Ectodermal cell (in vitro differentiated cells): ENCODE measurements around the gene LRWD1.
A peak's percentile ranks its signal among the peaks of the same experiment; 100 is the strongest.
"Not testable (repeated sequence)": the region's sequence is repeated elsewhere in the genome, so short reads cannot be mapped to it uniquely, and the experiment has no call there.

ENCODE experiments used
- H3K27ac ChIP-seq: 2 replicates; pipeline ENCODE4 v1.7.0; 2013; ENCODE audit warnings: mild to moderate bottlenecking, low read depth, low read length; ENCODE audit not compliant: insufficient read depth, poor library complexity, severe bottlenecking
- H3K27me3 ChIP-seq: 2 replicates; pipeline ENCODE4 v1.7.0; 2013; ENCODE audit warnings: mild to moderate bottlenecking, low read length; ENCODE audit not compliant: insufficient read depth, control insufficient read depth, poor library complexity, severe bottlenecking
- H3K36me3 ChIP-seq: one replicate; pipeline ENCODE4 v1.7.0; 2013; ENCODE audit warnings: low read length; ENCODE audit not compliant: control insufficient read depth, insufficient read depth
- H3K4me1 ChIP-seq: one replicate; pipeline ENCODE4 v1.7.0; 2013; ENCODE audit warnings: low read length; ENCODE audit not compliant: control insufficient read depth, insufficient read depth
- H3K4me3 ChIP-seq: 2 replicates; pipeline ENCODE4 v1.7.0; 2013; ENCODE audit warnings: low read depth, low read length, control low read depth; ENCODE audit not compliant: insufficient read depth
- H3K9me3 ChIP-seq: 2 replicates; pipeline ENCODE4 v1.7.0; 2013; ENCODE audit warnings: mild to moderate bottlenecking, low read length, moderate library complexity; ENCODE audit not compliant: control insufficient read depth
- WGBS, 2 experiments: methylation state at CpG; one replicate each; pipeline ENCODE4 v1.1.7; 2013; ENCODE audit warnings: missing lambda C conversion rate in 2 of 2; 5-methylcytosine and 5-hydroxymethylcytosine counted together

LRWD1 gene

GRCh38 chr7:102453319-102453718 is 11.5 kb upstream of the LRWD1 start:
- Histone ChIP-seq H3K9me3 (no peaks in the 10 kb centered on the region), H3K4me1 (peaks cover 4% of the 10 kb centered on the region), H3K4me3 (no peak overlapping the region), H3K27me3 (no peaks in the 10 kb centered on the region), H3K27ac (no peak overlapping the region), H3K36me3 (peaks cover 11% of the 10 kb centered on the region)
- 91 to 93% methylated on average over 7 of the region's 7 CpGs for WGBS, 2 experiments

GRCh38 chr7:102454468-102454867 is 10.3 kb upstream of the LRWD1 start:
- no peaks in the 10 kb centered on the region for H3K27me3 ChIP-seq
- no peak overlapping the region for H3K27ac ChIP-seq
- H3K4me3 ChIP-seq = no peak overlapping the region
- H3K36me3 ChIP-seq = peaks cover 16% of the 10 kb centered on the region
- H3K9me3 ChIP-seq = no peaks in the 10 kb centered on the region
- peaks cover 4% of the 10 kb centered on the region for H3K4me1 ChIP-seq
- 82% methylated on average over 12 of the region's 12 CpGs for WGBS, 2 experiments

- H3K27me3 ChIP-seq, H3K9me3 ChIP-seq, H3K27ac ChIP-seq, H3K4me3 ChIP-seq, H3K4me1 ChIP-seq: not testable (repeated sequence)
- WGBS, 2 experiments = 93 to 95% methylated on average over 10 of the region's 10 CpGs
- peaks cover 16% of the 10 kb centered on the region for H3K36me3 ChIP-seq
Measured at GRCh38 chr7:102454932-102455331, 9.9 kb upstream of the LRWD1 start.

GRCh38 chr7:102455596-102455995 is 9.2 kb upstream of the LRWD1 start:
- WGBS, 2 experiments = 93 to 95% methylated on average over 11 of the region's 11 CpGs
- H3K27ac ChIP-seq = no peak overlapping the region
- no peak overlapping the region for H3K4me3 ChIP-seq
- peaks cover 16% of the 10 kb centered on the region for H3K36me3 ChIP-seq
- H3K9me3 ChIP-seq = no peaks in the 10 kb centered on the region
- no peaks in the 10 kb centered on the region for H3K27me3 ChIP-seq
- peaks cover 4% of the 10 kb centered on the region for H3K4me1 ChIP-seq

- no peak overlapping the region for H3K4me3 ChIP-seq
- whole genome bisulfite sequencing, 2 experiments = 93 to 95% methylated on average over 10 of the region's 10 CpGs
- H3K9me3 ChIP-seq = no peaks in the 10 kb centered on the region
- H3K27ac ChIP-seq = no peak overlapping the region
- H3K4me1 ChIP-seq = peaks cover 2% of the 10 kb centered on the region
- no peaks in the 10 kb centered on the region for H3K27me3 ChIP-seq
- peaks cover 16% of the 10 kb centered on the region for H3K36me3 ChIP-seq
Measured at GRCh38 chr7:102456327-102456726, 8.5 kb upstream of the LRWD1 start.

- H3K27me3 ChIP-seq = no peaks in the 10 kb centered on the region
- peaks cover 16% of the 10 kb centered on the region for H3K36me3 ChIP-seq
- no peak overlapping the region for H3K27ac ChIP-seq
- WGBS, 2 experiments = 96% methylated on average over 40 of the region's 40 CpGs
- H3K4me3 ChIP-seq = no peak overlapping the region
- no peaks in the 10 kb centered on the region for H3K9me3 ChIP-seq
- no peaks in the 10 kb centered on the region for H3K4me1 ChIP-seq
Measured at GRCh38 chr7:102457352-102457924, 7.3 kb upstream of the LRWD1 start.

- no peaks in the 10 kb centered on the region for H3K27me3 ChIP-seq
- H3K36me3 ChIP-seq = peaks cover 16% of the 10 kb centered on the region
- no peak overlapping the region for H3K27ac ChIP-seq
- no peak overlapping the region for H3K4me3 ChIP-seq
- H3K4me1 ChIP-seq = peaks cover 7% of the 10 kb centered on the region
- H3K9me3 ChIP-seq = no peaks in the 10 kb centered on the region
- 96% methylated on average over 23 to 24 of the region's 24 CpGs for WGBS, 2 experiments
Measured at GRCh38 chr7:102459221-102459844, 5.5 kb upstream of the LRWD1 start.

- WGBS, 2 experiments = 95 to 96% methylated on average over 8 of the region's 8 CpGs
Measured at GRCh38 chr7:102460467-102460866, 4.3 kb upstream of the LRWD1 start.

GRCh38 chr7:102463841-102464576 is 775 bp upstream of the LRWD1 start:
- Histone ChIP-seq H3K27ac (no peak overlapping the region), H3K9me3 (no peaks in the 10 kb centered on the region), H3K27me3 (no peaks in the 10 kb centered on the region), H3K4me1 (peaks cover 16% of the 10 kb centered on the region), H3K4me3 (peak overlapping the region; percentile 91), H3K36me3 (peaks cover 7% of the 10 kb centered on the region)
- WGBS, 2 experiments = 23 to 24% methylated on average over 24 of the region's 24 CpGs

More at GRCh38 chr7:102460467-102460866, 4.3 kb upstream of the LRWD1 start:
- Histone ChIP-seq H3K27me3 (no peaks in the 10 kb centered on the region), H3K4me1 (peaks cover 9% of the 10 kb centered on the region), H3K27ac (no peak overlapping the region), H3K4me3 (no peak overlapping the region), H3K36me3 (peaks cover 16% of the 10 kb centered on the region), H3K9me3 (no peaks in the 10 kb centered on the region)

GRCh38 chr7:102466097-102466496 is 1.3 kb downstream of the LRWD1 start:
- H3K4me3 ChIP-seq = peak overlapping the region; percentile 91
- peaks cover 4% of the 10 kb centered on the region for H3K36me3 ChIP-seq
- no peaks in the 10 kb centered on the region for H3K9me3 ChIP-seq
- no peaks in the 10 kb centered on the region for H3K27me3 ChIP-seq
- peaks cover 16% of the 10 kb centered on the region for H3K4me1 ChIP-seq
- H3K27ac ChIP-seq = no peak overlapping the region
- 95% methylated on average over 7 of the region's 7 CpGs for WGBS, 2 experiments
